Activated T-cell treated with anti-CD3 and anti-CD28 coated beads, Interleukin-2, amount 50 U/mL, for 4 hours (primary cell): ENCODE measurements around the gene ADAMTS2. TPM values are rescaled to one million over a fixed set of nuclear protein-coding genes. Genes with fewer than 3 reads are reported as not detected.

ENCODE experiments used
- ATAC-seq, 2 donors: fragments of 200-7000 bp; cut with Tn5 transposase; one replicate each; pipeline ENCODE4 v1.10.0; 2021
- DNase-seq: peaks from one replicate; pipeline ENCODE4 v3.0.0-alpha.2; 2020
- H3K27me3 Mint-ChIP-seq: one replicate; pipeline ENCODE4 v1.8.0; 2021; ENCODE audit warnings: low read depth, mixed read lengths
- H3K36me3 Mint-ChIP-seq: one replicate; pipeline ENCODE4 v1.8.0; 2022; ENCODE audit warnings: mixed read lengths; ENCODE audit not compliant: insufficient read depth
- H3K4me1 Mint-ChIP-seq: one replicate; pipeline ENCODE4 v1.8.0; 2021; ENCODE audit warnings: low read depth, mixed read lengths
- H3K4me3 Mint-ChIP-seq: one replicate; pipeline ENCODE4 v1.8.0; 2021; ENCODE audit warnings: mild to moderate bottlenecking, moderate library complexity, mixed read lengths
- H3K9me3 Mint-ChIP-seq: one replicate; pipeline ENCODE4 v1.8.0; 2021; ENCODE audit warnings: mixed read lengths
- total RNA-seq, 3 donors: library from RNA; stranded (reverse); gene quantifications; one replicate each; pipeline ENCODE4 v1.2.1, GENCODE V29; 2021

ADAMTS2 gene
- total RNA-seq, 3 donors from 2014 or later: 0.05 to 0.41 (median 0.13) TPM

- no peaks in the 10 kb centered on the region for H3K27me3 Mint-ChIP-seq
- DNase-seq: no peak
Observed at GRCh38 chr5:179375831-179376365, 30.6 kb upstream of the ADAMTS2 start.

GRCh38 chr5:179375236-179375685, 30.0 kb upstream of the ADAMTS2 start:
- Mint-ChIP-seq H3K9me3 (no peaks in the 10 kb centered on the region), H3K4me1 (no peaks in the 10 kb centered on the region), H3K4me3 (no peak overlapping the region), H3K36me3 (no peaks in the 10 kb centered on the region), H3K27me3 (no peaks in the 10 kb centered on the region)
- ATAC-seq (no peak), DNase-seq (no peak)

More at GRCh38 chr5:179375831-179376365, 30.6 kb upstream of the ADAMTS2 start:
- no peak overlapping the region for H3K4me3 Mint-ChIP-seq
- ATAC-seq: no peak
- no peaks in the 10 kb centered on the region for H3K4me1 Mint-ChIP-seq
- H3K9me3 Mint-ChIP-seq: no peaks in the 10 kb centered on the region
- no peaks in the 10 kb centered on the region for H3K36me3 Mint-ChIP-seq

DNA sequence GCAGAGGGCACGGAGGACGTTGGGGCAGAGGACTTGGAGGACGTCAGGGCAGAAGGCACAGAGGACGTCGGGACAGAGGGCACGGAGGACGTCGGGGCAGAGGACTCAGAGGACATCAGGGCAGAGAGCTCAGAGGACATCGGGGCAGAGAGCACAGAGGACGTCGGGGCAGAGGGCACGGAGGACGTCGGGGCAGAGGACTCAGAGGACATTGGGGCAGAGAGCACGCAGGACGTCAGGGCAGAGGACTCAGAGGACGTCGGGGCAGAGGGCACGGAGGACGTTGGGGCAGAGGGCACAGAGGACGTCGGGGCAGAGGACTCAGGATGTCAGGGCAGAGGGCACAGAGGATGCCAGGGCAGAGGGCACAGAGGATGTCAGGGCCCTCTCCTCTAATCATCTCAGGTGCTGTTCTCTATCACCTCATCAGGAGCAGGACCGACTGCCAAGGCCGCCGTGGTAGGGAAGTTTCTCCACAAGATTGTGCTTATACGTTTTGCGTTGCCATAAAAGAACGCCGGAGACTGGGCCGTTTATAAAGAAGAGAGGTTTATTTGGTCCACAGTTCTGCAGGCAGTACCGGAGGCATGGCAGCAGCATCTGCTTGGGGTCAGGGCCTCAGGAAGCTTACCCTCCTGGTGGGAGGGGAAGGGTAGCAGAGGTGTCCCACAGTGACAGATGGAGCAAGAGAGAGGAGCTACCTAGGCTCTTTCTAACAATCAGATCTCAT, 29.4 kb upstream of the ADAMTS2 start:
- H3K4me1 Mint-ChIP-seq: no peaks in the 10 kb centered on the region
- H3K36me3 Mint-ChIP-seq: no peaks in the 10 kb centered on the region
- DNase-seq (no peak), ATAC-seq (no peak)
- no peaks in the 10 kb centered on the region for H3K9me3 Mint-ChIP-seq
- no peak overlapping the region for H3K4me3 Mint-ChIP-seq
- no peaks in the 10 kb centered on the region for H3K27me3 Mint-ChIP-seq

DNA sequence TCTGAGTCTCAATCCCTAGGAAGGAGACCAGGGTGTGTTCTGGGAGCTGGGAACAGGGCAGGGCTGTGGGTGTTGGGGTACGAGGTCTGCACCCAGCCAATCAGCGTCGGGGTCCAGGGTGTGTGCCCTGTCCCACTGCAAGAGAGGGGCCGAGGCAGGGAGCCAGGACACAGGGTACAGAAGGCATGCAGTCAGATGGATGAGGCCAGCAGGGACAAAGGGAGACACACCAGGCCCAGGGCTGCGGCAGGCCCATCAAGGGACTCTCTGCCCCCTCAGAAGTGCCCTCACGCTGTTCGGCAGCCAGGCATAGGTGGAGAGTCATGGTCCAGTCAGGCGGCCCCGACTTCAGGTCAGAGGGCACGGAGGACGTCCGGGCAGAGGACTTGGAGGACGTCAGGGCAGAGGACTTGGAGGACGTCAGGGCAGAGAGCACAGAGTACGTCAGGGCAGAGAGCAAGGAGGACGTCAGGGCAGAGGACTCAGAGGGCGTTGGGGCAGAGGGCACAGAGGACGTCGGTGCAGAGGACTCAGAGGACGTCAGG, 28.8 kb upstream of the ADAMTS2 start:
- Mint-ChIP-seq H3K4me1 (no peaks in the 10 kb centered on the region), H3K4me3 (no peak overlapping the region), H3K36me3 (no peaks in the 10 kb centered on the region), H3K9me3 (no peaks in the 10 kb centered on the region), H3K27me3 (no peaks in the 10 kb centered on the region)
- no peak for ATAC-seq
- DNase-seq: no peak

DNA sequence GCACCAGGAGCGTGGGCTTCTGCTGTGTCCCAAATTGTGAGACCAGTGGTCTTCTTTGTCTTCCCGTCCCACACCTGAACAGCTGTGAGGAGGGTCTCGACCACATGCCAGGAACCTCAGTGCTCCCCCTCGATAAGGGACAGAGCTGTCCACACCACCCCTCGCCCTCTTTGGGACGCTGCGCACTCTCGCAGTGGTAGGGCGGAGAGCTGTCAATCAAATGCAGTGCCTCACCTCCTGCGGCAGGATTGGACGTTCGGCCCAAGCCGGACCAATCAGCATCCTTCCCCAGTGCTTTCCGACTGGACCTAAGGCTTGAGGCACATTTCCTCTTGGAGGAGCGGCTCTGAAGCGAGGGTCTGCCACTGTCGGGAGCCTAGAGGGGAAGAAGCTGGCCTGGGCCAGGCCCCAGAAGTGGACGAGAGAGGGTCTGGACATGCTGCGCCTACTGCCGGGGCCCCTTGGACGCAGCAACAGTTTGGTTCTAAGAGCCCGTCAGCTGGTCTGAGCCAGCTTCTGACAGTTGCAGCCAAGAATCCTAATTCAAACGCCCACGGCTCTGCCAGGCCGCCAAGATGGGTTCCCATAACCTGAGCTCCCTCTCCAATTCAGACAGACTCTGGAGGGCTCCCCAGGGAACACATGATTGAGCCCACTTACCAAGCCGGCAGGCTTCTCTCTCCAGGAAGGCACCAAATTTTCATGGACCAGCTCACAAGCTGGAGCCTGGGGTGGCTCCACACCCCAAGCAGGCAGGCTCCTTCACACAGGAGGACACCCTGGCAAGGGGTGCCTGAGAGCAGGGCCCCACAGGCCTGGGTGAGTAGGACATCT, 28.1 kb upstream of the ADAMTS2 start:
- Mint-ChIP-seq H3K36me3 (no peaks in the 10 kb centered on the region), H3K4me1 (no peaks in the 10 kb centered on the region), H3K27me3 (no peaks in the 10 kb centered on the region), H3K9me3 (no peaks in the 10 kb centered on the region), H3K4me3 (no peak overlapping the region)
- DNase-seq (no peak), ATAC-seq (no peak)

DNA sequence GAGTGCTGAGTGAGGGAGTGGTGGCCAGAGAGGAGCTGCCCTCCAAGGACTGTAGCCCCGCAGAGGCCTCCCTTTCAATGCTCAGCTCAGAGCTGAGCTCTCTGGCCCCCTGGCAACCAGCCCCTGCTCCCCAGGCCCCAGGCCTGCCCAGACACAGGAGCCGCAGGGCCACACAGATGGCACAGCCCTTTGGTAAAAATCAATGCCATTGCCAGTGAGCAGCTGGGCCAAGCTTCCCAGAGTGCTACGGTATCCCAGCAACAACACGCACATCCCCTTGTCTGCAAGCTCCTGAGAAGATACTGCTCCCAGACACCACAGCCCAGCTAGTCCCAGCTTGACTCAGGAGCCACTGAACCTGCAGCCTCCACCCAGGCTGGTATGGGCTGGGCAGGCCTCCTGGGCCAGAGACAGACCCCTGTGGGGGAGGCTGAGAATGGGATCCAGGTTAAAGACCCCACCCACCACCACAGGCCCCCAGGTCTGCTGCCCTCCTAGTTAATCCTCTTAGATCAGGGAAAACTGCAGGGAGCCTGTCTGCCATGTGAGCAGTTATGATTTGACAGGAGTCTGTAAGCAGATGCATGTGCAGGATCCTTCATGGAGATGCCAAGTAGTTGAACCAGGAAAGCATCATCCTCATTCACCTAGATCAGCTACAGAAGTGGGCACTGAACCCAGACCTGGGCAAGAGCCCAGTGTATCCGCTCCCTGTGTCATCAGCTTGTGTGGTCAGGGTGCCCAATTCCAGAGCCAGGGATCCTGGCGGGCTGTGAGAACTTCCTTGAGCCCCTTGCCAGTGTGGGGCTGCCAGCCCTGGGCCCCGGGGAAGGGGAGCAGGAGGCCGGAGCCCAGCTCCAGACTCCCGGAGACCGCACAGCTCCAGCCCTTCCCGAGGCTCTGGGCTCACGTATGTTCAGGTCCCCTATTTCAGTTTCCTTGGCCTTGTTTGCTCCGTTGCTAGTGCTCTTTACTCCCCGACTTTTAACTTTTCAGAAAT, 26.7 kb upstream of the ADAMTS2 start:
- Mint-ChIP-seq H3K4me3 (no peak overlapping the region), H3K27me3 (no peaks in the 10 kb centered on the region), H3K9me3 (no peaks in the 10 kb centered on the region), H3K4me1 (no peaks in the 10 kb centered on the region), H3K36me3 (no peaks in the 10 kb centered on the region)
- no peak for ATAC-seq
- DNase-seq: no peak

DNA sequence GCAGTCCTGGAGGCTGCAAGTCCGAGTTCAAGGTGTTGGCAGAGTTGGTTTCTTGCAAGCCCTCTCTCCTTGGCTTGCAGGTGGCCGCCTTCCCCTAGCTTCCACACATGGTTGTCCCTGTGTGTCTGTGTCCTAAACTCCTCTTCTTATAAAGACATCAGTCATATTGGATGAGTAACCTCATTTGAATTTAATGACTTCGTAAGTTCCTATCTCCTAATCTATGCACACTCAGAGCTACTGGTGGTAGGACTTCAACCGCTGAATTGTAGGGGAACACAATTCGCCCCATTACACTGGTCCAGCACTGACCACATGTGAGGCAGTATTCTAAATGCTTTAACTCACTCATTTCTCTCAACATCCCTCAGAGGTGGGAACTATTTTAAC, 25.9 kb upstream of the ADAMTS2 start:
- ATAC-seq: no peak
- Mint-ChIP-seq H3K9me3 (no peaks in the 10 kb centered on the region), H3K36me3 (no peaks in the 10 kb centered on the region), H3K27me3 (no peaks in the 10 kb centered on the region), H3K4me1 (no peaks in the 10 kb centered on the region), H3K4me3 (no peak overlapping the region)
- DNase-seq: no peak

DNA sequence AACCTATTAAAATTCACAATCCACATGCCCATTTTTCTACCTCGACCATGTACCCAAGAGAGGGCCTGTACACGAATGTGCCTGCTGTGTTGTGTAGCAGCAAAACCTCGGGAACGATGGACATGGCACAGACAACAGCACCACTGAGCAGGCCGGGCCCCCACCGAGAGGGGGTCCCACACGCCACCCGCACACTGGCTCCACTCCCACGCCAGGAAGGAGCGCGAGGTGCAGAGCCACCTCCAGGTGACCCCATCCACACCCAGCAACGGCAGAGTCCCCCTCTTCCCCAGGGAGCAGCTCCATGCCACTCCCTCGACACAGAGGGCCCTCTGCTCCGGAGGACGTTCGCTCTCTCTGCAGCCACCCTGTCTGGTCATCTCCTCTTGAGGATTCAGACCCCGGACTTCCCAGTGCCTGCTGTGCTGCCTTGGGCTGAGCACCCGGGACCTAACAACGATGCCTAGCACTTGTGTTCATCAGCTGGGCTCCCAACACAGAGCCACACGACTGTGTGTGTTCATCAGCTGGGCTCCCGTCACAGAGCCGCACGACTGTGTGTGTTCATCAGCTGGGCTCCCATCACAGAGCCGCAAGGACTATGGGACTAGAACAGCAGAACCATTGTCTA, 25.3 kb upstream of the ADAMTS2 start:
- H3K36me3 Mint-ChIP-seq: no peaks in the 10 kb centered on the region
- no peak for ATAC-seq
- DNase-seq: no peak

DNA sequence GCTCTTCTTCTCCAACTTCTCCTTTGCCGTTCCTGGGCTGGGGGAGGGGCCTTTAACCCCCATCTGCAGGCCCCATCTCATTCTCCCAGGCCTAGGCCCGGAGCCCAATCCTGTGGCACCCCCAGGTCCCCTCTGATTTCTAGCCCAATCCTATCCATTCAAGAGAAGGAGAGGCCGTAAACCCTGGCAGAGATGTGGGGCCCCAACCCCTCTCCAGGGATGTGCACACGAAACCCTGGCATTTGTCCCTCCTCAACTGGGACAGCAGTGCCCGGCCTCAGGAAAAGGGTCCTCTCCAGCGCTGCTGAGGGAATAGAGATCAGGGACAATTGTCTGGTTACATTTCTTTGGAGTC, 24.2 kb upstream of the ADAMTS2 start:
- DNase-seq (no peak), ATAC-seq (no peak)
- Mint-ChIP-seq H3K36me3 (no peaks in the 10 kb centered on the region), H3K4me3 (no peak overlapping the region), H3K27me3 (no peaks in the 10 kb centered on the region), H3K4me1 (no peaks in the 10 kb centered on the region), H3K9me3 (no peaks in the 10 kb centered on the region)

More for the DNA sequence above, 25.3 kb upstream of the ADAMTS2 start:
- no peak overlapping the region for H3K4me3 Mint-ChIP-seq
- H3K27me3 Mint-ChIP-seq: no peaks in the 10 kb centered on the region
- H3K9me3 Mint-ChIP-seq: no peaks in the 10 kb centered on the region
- no peaks in the 10 kb centered on the region for H3K4me1 Mint-ChIP-seq

DNA sequence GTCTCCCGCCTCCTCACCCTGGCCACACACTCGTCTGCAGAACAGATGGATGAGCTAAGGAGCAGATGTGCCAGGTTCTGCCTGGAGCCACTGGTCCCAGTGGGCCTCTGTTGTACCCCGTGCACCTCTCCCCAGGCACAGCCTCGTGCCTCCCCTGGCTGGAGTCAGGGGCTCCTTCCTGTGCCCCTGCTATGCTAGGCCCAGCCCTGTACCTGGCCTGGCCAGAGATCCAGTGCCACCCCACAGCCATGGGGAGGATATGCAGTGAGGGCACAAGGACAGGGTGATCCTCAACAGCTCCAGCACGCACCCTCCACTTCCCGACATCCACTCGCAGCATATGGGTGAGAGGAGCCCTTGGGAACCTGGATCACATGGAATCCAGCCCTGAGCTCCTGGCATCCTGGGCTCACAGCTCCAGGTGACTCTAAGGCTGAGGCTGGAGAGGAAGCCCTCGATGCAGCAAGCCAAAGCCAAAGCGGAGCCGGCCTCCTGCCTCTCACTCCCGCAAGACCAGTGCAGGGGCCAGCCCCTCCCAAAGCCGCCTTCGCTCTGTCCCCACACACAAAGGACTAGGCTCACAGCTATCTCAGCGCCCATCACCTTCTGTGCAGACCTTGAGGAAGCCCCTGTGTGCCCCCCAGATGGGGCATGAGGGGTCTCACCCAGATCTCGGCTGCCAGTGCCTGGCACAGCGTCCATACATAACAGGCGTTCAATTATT, 23.7 kb upstream of the ADAMTS2 start:
- Mint-ChIP-seq H3K4me3 (no peak overlapping the region), H3K4me1 (no peaks in the 10 kb centered on the region), H3K9me3 (no peaks in the 10 kb centered on the region), H3K36me3 (no peaks in the 10 kb centered on the region), H3K27me3 (no peaks in the 10 kb centered on the region)
- DNase-seq (no peak), ATAC-seq (no peak)

GRCh38 chr5:179368126-179368805, 23.0 kb upstream of the ADAMTS2 start:
- Mint-ChIP-seq H3K9me3 (no peaks in the 10 kb centered on the region), H3K4me1 (no peaks in the 10 kb centered on the region), H3K27me3 (no peaks in the 10 kb centered on the region), H3K36me3 (no peaks in the 10 kb centered on the region), H3K4me3 (no peak overlapping the region)
- DNase-seq (no peak), ATAC-seq (no peak)

GRCh38 chr5:179367491-179367890, 22.2 kb upstream of the ADAMTS2 start:
- no peak for DNase-seq
- no peak for ATAC-seq
- Mint-ChIP-seq H3K36me3 (no peaks in the 10 kb centered on the region), H3K4me3 (no peak overlapping the region), H3K9me3 (no peaks in the 10 kb centered on the region), H3K27me3 (no peaks in the 10 kb centered on the region), H3K4me1 (no peaks in the 10 kb centered on the region)
